ENCODE data around the gene SHLD1.
"Not testable (repeated sequence)": the region's sequence is repeated elsewhere in the genome, so short reads cannot be mapped to it uniquely, and the experiment has no call there.

The SHLD1 gene

DNA sequence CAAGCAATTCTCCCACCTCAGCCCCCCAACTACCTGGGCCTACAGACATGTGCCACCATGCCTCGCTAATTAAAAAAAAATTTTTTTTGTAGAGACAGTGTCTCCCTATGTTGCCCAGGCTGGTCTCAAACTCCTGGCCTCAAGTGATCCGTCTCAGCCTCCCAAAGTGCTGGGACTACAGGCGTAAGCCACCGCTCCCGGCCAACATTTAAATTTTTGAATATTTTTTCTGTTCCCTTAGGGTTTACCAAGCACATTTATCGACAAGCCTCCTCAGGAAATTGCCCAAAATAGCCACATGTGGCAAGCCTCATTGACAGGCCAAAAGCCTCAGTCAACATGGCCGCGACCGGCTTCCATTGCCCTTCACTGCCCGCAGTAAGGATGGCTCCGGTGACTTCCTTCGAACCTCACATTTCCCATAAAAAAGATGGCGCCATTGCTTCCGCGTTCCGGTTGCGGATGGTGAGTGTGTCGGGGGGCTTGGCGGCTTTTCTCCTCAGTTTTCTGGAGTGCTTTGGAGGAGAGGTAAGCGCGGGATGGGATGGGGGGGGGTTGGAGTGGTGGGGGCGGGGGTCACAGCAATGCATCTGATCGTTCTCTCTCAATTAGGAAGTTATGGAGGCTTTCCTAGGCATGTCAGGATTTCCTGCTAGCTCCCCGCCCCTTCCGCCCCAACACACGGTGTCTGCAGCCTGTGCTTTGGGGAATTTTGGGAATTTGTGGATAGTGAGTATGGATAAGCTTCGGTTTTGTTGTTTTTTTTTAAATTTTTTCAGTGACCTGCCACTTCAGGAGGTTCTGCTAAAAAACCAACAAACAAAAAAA, at the start of gene SHLD1:
TSS of gene SHLD1 (plus strand) at position 450 of the 828 bp plus-strand sequence. CDS start 22,465 bp downstream, outside the sequence.
- peak; percentile 95 for DNase-seq

DNA sequence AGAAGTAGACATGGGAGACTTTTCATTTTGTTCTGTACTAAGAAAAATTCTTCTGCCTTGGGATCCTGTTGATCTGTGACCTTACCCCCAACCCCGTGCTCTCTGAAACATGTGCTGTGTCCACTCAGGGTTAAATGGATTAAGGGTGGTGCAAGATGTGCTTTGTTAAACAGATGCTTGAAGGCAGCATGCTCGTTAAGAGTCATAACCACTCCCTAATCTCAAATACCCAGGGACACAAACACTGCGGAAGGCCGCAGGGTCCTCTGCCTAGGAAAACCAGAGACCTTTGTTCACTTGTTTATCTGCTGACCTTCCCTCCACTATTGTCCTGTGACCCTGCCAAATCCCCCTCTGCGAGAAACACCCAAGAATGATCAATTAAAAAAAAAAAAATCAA, 47.9 kb upstream of the SHLD1 start:
- not testable (repeated sequence) for DNase-seq

DNA sequence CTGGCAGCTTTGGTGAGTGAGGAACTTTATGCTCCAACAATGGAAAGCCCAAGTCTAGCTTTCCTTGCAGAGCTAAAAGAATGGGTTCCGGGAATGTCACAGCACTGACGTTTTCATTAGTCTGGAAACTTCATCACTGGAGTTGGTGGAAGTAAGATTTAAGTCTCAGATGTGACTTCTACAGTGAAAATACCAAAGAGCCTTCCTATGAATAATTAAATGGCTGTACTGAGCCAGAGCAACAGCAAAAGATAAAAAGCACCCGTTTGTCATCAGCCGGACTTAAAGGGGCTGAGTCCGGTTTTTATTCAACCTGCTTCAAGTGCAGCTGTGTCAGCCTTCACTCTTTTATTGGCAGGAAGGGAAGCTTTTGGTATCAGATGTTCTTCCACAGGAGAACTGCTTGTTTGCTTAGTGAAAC, 46.5 kb upstream of the SHLD1 start:
- peak; percentile 45 for DNase-seq

DNA sequence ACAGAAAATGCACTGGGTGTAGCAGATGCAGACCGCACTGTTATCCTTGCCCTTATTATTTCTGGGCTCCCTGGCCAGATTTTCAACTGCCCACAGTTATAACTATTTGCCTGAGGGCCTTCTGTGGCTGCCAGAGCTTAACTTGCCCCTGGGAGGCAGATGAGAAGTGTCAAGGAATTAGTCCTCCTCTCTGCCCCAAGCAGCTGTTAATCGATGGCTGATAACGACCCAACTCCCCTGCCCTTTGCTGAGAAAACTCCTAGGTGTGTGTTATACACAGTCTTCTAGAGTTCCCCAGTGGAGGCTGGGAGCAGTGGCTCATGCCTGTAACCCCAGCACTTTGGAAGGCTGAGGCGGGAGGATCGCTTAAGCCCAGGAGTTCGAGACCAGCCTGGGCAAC, 44.4 kb upstream of the SHLD1 start:
- DNase-seq = no peak

DNA sequence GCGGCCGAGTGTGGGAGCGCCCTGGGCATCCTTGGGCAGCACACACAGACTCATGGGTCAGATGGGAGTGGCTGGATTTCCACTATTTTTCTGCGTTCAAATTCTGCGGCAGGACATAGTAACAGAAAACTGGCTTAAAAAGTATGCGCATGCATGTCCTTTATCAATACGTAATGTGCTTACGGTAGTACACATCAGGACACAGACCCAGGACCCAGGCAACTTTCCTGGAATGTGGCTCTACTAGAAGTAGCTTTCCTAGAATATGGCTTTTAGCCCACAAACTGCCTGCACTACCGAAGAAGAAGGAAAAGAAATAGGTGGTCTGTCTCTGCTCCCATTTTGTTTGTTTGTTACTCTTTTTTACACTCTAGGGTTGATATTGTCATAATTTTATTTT, 43.4 kb upstream of the SHLD1 start:
- DNase-seq = no peak

DNA sequence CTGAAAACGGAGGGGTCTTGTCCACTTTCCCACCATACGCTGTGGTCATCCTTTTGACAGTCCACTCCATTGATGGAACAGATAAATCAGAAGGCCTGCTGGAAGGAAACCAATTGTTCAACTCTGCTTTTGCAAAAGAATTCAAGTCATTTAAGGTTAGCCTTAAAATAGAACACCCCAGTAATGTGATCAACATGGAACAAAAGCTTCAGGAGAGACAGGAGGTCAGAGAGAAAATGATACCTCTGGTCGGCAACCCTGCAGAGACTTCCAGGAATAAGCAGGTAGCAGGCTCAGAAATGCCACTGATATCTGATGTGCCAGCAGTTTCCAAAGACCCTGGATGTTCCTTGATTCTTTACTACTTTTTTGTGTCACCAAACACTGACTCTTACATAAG, 39.6 kb upstream of the SHLD1 start:
- no peak for DNase-seq

DNA sequence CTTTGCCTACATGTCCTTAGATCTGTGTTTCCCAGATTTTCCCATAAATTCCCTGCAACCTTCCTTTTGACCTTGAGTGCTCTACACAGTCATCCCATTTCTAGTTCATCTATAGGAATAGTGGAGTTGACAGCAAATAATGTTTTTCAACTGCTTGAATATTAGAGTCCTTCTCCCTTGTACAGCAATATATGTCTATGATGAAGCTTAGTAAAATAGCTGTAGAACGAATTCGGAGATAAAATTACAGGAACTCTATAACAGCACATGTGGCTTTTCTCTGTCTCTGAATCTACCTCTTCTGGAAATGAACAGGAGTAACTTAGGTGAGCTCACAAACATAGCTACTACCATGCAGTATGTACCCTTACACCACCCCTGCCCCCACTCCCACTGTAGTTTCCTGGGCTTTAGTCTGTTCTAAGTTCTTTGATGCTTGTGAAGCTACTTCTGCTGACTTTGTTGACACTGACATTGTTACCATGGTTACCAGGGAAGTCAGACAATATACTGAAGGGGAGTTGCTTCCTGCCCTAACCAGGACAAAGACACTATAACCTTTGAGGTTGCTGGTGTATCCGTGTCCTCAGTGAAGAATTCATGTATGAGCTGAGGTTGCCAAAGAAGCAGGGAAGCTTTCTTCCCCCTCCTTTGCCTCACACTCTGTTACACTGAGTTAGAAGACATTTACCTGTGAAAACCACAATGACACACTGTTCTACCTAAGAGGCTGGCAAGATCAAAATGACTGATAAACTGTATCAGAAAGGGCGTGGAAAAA, 35.8 kb upstream of the SHLD1 start:
- peak; percentile 98 for DNase-seq

DNA sequence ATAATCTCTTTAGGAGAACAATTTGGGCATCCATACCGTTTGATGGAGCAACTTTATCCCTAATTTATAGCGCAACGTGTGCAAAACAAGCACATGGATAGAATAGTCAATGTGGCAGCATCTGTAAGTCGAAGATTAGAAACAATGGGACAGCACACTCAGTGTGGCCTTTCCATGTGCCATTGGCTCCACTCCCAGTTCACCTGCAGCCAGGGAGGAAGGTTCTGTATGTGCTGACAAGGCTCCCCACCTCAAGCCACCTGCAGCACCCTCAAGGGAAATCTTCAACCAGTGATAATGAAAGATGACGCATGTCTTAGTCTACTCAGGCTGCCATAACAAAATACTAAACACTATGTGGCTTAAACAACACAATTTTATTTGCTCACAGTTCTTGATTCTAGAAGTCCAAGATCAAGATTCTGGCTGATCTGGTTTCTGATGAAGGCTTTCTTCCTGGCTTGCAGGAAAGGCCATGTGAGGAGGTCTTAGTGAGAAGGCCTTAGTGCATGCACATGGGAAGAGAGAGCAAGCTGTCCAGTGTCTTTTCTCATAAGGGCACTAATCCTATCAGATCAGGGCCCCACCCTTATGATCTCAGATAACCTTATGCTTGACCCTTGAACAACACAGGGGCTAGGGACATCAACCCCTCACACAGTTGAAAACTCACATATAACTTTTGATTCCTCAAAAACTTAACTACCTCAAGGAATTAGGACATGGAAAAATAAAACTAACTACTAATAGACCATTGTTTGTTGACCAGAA, 34.9 kb upstream of the SHLD1 start:
- DNase-seq = no peak

- no peak for DNase-seq
Measured at GRCh38 chr20:5716953-5717352, 33.2 kb upstream of the SHLD1 start.

- no peak for DNase-seq
Measured at GRCh38 chr20:5718896-5719595, 31.2 kb upstream of the SHLD1 start.

- peak; percentile 94 for DNase-seq
Measured at GRCh38 chr20:5719861-5720403, 30.3 kb upstream of the SHLD1 start.

GRCh38 chr20:5720696-5721095, 29.5 kb upstream of the SHLD1 start:
- no peak for DNase-seq

DNA sequence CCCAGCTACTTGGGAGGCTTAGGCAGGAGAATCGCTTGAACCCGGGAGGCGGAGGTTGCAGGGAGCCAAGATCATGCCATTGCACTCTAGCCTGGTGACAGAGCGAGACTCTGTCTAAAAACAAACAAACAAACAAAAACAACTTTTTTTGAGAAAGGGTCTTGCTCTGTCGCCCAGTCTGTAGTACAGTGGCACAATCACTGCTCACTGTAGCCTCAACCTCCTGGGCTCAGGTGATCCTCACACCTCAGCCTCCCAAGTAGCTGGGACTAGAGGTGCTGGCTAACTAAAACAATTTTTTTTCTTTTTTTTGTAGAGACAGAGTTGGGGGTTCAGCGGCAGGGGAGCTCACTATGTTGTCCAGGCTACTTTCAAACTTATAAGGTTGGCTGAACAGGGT, 28.8 kb upstream of the SHLD1 start:
- DNase-seq = not testable (repeated sequence)

DNA sequence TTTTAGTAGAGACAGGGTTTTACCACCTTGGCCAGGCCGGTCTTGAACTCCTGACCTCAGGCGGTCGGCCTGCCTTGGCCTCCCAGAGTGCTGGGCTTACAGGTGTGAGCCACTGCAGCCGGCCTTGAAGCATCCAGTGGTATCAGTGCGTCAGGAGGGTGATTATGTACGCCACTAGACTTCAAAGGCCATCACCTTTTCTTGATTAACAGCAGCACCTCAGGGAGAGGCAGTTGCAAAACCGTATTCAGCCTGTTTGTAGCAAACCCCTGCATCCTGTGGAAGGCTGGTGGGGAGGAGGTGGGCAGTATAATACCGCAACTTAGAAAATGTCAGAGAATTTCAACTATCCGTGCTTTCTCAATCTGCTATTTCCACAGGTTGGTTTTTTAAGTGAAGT, 27.3 kb upstream of the SHLD1 start:
- DNase-seq = peak; percentile 21

DNA sequence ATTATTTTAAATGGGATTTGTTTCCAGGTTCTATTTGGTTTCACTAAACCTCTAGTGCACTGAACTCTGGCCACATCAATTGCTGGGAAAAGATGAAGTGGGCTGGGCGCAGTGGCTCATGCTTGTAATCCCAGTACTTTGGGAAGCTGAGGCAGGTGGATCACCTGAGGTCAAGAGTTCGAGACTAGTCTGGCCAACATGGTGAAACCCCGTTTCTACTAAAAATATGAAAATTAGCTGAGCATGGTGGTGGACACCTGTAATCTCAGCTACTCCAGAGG, 25.1 kb upstream of the SHLD1 start:
- not testable (repeated sequence) for DNase-seq

DNA sequence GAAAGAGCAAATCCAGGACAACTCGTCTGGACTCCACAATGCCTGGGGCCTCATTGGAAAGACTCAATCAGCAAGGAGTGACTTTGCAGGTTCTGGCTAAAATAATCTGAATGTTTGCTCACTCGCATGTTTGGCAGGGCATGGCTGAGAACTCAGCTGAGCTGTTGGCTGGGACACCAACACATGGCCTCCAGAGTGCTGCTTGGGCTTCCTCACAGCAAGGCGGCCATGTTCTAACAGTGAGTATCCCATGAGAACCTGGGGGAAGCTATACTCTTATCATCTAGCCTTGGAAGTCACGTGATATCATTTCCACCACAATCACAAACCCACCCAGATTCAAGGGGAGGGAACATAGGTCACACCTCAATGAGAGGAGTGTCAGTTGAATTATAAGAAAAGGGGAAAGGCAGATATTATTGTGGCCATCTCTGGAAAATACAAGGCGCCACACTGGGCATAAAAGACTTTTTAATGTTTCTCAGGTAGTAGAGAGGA, 23.1 kb upstream of the SHLD1 start:
- DNase-seq = no peak

DNA sequence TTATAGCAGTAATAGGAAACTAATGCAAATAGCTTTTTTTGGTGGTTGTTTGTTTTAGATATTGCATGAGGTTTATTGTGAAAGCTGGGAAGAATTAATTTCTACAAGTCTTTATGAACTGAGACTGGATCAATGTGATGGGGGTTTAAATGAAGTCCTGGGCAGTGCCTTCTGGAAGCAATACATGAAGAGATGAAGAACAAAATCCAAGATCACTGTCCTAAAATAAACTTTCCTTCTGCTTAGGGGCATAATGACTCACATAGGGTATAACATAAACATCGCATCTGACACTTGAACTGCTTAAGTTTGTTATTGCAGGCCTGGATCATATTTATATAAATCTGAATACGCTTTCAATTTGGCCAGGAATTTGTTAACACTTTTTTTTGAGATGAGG, 20.9 kb upstream of the SHLD1 start:
- DNase-seq = no peak

GRCh38 chr20:5730131-5730530, 20.1 kb upstream of the SHLD1 start:
- no peak for DNase-seq

DNA sequence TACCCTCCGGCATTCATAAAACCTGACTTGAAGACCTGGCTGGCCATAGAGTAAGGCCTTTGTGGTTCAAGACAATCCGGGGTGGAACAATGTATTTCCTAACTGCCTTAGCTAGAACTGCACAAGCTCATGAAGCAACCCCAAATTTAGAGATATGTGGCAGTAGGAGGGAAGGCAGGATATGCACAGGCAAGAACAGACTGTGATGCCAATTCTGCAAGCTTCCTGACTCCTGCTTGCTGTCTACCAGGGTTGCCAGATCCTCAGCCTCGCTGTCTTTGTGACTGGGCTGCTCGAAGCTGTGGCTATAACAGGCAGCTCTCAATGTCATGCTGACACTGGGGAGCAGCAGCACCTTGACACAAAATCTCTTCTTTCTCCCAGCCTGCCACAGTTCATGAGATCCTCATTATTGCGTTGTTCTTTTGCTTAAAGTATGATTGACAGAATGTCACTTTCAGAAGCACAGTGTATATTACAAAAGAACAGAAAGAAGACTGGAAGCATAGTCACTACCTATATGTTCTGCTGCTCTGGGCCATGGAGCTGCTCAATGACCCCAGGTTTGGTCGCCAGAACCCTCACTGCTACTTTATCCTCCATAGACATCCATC, 18.3 kb upstream of the SHLD1 start:
- no peak for DNase-seq

DNA sequence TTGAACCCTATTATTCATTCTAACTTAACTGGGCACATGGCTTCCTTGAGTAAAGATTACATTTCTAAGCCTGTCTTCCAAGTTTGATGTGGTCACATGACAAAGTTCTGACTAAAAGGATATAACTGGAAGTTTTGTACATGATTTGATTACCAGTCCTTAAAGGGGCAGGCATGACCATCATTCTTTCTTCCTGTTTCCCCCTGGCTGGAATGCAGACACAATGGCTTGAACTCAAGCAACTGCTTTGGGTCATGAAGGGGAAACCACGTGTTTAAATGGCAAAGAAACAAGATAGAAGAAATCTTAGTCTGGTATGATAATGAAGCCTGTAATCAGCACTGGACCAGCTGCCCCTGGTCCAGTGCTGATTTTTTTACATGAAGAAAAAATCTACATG, 15.6 kb upstream of the SHLD1 start:
- no peak for DNase-seq

DNA sequence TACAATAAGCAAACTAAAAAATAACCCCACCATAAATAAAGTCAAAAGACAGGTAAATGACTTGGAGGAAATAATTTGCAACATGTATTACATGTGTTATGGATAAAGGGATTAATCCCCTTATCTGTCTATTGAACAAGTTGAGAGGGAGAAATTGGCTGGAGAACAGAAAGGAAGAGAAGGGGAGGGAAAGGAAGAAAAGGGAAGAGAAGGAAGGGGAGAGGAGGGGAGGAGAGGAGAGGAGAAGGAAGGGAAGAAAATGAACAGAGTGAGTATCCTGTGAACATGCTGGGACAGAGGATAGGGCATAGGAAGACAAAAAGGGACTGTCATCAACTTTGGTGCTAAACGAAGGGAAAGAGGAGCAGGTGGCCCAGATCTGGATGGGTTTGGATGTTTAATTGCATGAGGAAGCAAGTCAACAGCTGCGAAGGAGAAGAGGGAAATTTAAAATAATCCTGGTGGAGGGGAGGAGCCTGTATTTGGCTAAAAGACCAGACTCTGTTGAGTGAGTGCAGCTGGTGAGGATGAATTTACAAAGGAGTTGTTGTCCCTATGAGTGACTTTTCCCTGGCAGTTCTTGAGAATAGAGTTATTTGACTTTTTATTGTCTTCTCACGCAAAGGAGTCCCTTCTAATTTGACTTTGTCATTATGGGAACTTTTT, 14.2 kb upstream of the SHLD1 start:
- peak; percentile 83 for DNase-seq

DNA sequence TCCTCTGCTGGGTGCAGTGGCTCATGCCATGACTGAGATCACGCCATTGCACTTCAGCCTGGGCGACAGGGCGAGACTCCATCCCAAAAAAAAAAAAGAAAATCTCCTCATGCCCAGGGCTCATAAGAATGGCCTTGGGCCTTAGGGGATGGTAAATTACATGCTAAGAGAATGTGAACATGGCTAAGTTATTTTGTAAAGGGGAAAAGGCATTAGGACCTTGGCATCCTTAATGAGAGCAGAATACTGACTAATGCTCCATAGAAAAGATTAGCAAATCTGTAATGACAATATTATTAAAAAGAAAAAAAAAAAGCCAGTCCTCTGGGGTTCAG, 12.6 kb upstream of the SHLD1 start:
- no peak for DNase-seq

All from DMS53 (cell line).